Ovary (tissue), 3 donors: ENCODE results near the gene ELAC2.

Experiments used
- EP300 ChIP-seq: sonication (generic); formaldehyde crosslinking; IDR thresholded peaks from one replicate; pipeline ENCODE4 v1.6.1; 2017; ENCODE audit warnings: antibody characterized with exemption
- POLR2A ChIP-seq: fragments of 450-650 bp; IDR thresholded peaks from one replicate; pipeline ENCODE4 v1.6.1; 2017; ENCODE audit warnings: antibody characterized with exemption, mild to moderate bottlenecking, moderate library complexity
- TF ChIP-seq, protein P1 (sequence below), 3 donors: fragments of 450-650 bp in 2 of 3; fragments of 200-600 bp in 1 of 3; IDR thresholded peaks; one replicate each; pipeline versions ENCODE4 v1.5.1 to v1.8.0; 2016 to 2022; ENCODE audit warnings: antibody characterized with exemption in 3 of 3, mild to moderate bottlenecking in 1 of 3
- donor health status: DM: no; HTN: no; CAD: no.

GRCh38 chr17:13003454-13003851, 14.4 kb downstream of the ELAC2 start:
- TF ChIP-seq, protein P1, sequence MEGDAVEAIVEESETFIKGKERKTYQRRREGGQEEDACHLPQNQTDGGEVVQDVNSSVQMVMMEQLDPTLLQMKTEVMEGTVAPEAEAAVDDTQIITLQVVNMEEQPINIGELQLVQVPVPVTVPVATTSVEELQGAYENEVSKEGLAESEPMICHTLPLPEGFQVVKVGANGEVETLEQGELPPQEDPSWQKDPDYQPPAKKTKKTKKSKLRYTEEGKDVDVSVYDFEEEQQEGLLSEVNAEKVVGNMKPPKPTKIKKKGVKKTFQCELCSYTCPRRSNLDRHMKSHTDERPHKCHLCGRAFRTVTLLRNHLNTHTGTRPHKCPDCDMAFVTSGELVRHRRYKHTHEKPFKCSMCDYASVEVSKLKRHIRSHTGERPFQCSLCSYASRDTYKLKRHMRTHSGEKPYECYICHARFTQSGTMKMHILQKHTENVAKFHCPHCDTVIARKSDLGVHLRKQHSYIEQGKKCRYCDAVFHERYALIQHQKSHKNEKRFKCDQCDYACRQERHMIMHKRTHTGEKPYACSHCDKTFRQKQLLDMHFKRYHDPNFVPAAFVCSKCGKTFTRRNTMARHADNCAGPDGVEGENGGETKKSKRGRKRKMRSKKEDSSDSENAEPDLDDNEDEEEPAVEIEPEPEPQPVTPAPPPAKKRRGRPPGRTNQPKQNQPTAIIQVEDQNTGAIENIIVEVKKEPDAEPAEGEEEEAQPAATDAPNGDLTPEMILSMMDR (IDR thresholded peaks at IDR 0.05) = no peak
- TF ChIP-seq EP300 (no peak), POLR2A (no peak)
